Gastroesophageal sphincter (tissue), 3 donors: ENCODE measurements around the gene ROR2.

Experiments
- CTCF ChIP-seq, 4 experiments: fragments of 200-600 bp in 2 of 4; fragments of 450-650 bp in 2 of 4; sonication (generic) in 1 of 4; IDR thresholded peaks; one replicate each; pipeline ENCODE4 v1.5.1; 2017 to 2019; ENCODE audit warnings: antibody characterized with exemption in 4 of 4, mild to moderate bottlenecking in 2 of 4, moderate library complexity in 2 of 4
- POLR2AphosphoS5 ChIP-seq: sonication (generic); formaldehyde crosslinking; IDR thresholded peaks from one replicate; pipeline ENCODE4 v1.6.1; 2017; ENCODE audit warnings: antibody characterized with exemption

DNA sequence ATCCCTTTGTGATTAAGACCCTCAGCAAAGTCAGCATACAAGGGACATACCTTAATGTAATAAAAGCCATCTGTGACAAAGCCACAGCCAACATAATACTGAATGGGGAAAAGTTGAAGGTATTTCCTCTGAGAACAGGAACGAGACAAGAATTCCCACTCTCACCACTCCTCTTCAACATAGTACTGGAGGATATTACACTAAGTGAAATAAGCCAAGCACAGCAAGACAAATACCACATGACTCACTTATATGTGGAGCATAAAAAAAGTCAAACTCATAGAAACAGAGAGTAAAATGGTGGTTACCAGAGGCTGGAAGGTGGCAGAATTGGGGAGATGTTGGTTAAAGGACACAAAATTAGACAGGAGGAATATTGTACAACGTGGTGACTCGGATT lies 408.3 kb downstream of the ROR2 start:
- TF ChIP-seq CTCF (IDR thresholded peaks at IDR 0.05) (no peak), POLR2AphosphoS5 (no peak)
